DMS53 (cell line): ENCODE results near the gene PARK7.
"Not testable (repeated sequence)": the region's sequence is repeated elsewhere in the genome, so short reads cannot be mapped to it uniquely, and the experiment has no call there.

Source experiments
- DNase-seq: peaks from one replicate; lab custom pipeline; 2025; lab: John Stamatoyannopoulos, UW

Gene PARK7

DNA sequence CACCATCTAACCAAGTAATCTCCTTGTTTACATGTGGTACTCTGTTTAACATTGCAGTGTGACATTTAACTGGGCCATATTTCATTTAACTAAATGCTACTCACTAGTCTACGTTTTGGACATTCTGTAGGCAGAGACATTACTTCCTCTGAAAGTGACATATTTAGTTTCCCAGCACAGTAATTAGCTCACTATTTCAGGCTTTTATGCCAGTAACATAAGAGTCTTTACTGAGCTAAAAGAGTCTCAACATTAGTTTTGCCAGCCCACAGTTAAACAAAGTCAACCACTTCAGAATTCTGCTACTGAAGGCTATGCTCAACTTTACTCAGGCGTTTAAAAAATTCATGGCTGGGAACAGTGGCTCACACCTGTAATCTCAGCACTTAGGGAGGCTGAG, 18.3 kb upstream of the PARK7 start:
- no peak for DNase-seq

DNA sequence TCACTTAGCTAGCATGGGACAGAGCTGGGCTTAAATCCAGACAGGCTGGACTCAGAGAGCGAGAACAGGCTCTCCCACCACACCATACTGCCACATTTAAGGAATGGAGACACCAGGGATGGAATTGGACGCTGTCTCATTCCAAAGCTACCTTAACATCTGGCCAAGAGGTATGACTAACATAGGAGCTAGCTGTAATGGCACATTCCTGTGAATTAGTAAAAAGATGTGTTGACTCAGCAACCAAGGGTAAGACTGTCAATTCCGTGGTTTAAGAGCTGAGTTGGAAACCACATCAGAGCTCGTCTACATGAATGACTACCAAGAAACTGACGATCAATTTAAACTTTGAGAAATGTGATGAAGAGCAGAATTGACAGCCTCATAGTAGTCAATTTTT, 12.6 kb upstream of the PARK7 start:
- no peak for DNase-seq

DNA sequence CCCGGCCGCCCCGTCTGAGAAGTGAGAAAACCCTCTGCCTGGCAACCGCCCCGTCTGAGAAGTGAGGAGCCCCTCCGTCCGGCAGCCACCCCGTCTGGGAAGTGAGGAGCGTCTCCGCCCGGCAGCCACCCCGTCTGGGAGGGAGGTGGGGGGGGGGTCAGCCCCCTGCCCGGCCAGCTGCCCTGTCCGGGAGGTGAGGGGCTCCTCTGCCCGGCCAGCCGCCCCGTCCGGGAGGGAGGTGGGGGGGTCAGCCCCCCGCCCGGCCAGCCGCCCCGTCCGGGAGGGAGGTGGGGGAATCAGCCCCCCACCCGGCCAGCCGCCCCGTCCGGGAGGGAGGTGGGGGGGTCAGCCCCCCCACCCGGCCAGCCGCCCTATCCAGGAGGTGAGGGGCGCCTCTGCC, 8.7 kb upstream of the PARK7 start:
- not testable (repeated sequence) for DNase-seq

- DNase-seq = peak; percentile 98
These were observed 7.5 kb upstream of the PARK7 start for GRCh38 chr1:7953850-7954609.

GRCh38 chr1:7954683-7955082, 6.8 kb upstream of the PARK7 start:
- DNase-seq = peak; percentile 57

- no peak for DNase-seq
These were observed 5.1 kb upstream of the PARK7 start for GRCh38 chr1:7956218-7957032.

DNA sequence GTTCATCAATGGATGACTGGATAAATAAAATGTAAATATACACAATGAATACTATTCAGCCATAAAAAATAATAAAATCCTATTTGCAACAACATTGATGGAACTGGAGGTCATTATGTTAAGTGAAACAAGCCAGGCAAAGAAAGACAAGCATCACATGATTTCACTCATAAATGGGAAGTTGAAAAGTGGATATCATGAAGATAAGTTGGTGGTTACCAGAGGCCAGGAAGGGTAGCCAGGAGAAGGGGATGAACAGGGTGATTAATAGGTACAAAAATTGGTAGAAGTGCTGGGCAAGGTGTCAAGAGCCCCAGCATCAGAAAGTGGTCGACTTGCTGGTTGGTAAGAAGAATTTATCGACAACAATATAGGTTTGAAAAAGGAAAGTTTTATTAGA, 1.3 kb upstream of the PARK7 start:
- no peak for DNase-seq

- DNase-seq = no peak
These were observed 670 bp upstream of the PARK7 start for GRCh38 chr1:7960867-7961215.

DNA sequence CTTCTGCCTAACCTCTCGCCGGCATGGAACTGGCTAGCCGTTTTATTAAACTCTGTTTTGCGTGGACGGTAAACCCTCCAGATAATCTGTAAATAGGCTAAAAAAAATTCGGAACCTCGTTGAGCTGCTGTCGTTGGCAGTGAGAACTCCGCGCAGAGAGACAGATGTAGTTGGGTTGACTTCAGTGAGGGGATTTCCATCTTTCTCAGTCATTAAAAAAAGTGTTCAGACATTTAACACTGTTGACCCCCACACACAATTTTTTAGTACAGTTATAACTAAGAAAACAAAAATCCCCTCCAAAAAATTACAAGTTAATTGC, 464 bp downstream of the PARK7 start:
- no peak for DNase-seq

GRCh38 chr1:7962636-7963377, 1.3 kb downstream of the PARK7 start:
- no peak for DNase-seq

- DNase-seq = not testable (repeated sequence)
These were observed 1.8 kb downstream of the PARK7 start for GRCh38 chr1:7963378-7963730.

DNA sequence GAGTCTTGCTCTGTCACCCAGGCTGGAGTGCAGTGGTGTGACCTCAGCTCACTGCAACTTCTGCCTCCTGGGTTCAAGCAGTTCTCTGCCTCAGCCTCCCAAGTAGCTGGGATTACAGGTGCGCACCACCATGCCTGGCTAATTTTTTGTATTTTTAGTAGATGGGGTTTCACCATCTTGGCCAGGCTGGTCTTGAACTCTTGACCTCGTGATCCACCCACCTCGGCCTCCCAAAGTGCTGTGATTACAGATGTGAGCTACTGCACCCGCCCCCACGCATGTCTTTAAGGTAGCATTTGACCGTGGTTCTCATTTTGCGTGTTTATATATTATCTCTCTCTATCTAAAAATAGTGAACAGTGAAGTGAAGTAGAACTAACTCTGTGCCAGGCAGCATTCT, 2.3 kb downstream of the PARK7 start:
- not testable (repeated sequence) for DNase-seq

DNA sequence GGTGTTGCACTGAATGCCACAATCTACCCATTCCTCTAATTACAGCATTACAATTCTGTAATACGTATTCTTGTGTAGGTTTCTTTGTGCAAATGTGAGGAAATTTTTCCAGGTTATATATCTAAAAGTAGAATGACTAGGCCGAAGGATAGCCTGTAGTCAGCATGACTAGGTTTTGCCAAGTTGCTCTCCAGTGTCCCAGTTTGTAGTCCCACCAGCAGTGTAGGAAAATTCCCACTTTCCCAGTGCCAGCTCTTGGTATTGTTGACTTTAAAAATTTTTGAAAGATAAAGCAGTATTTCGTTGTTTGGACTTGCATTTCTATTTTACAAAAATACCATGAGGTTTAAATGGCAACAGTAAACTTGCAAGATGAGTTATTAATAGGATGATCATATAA, 3.0 kb downstream of the PARK7 start:
- DNase-seq = no peak

GRCh38 chr1:7967196-7967595, 5.7 kb downstream of the PARK7 start:
- no peak for DNase-seq

DNA sequence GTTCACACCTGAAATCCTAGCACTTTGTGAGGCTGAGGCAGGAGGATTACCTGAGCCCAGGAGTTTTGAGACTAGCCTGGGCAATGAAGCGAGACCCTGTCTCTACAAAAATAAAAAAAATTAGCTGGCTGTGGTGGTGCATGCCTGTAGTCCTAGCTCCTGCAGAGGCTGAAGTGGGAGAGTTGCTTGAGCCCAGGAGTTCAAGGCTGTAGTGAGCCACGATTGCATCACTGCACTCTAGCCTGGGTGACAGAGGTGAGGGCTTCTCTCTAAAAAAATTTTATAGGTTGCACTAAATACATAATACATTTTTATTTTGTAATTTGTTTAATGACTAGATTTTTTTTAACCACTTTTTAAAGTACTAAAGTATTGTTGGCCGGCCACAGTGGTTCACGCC, 6.1 kb downstream of the PARK7 start:
- DNase-seq = no peak

GRCh38 chr1:7970246-7970645, 8.7 kb downstream of the PARK7 start:
- DNase-seq = no peak

- no peak for DNase-seq
These were observed 9.5 kb downstream of the PARK7 start for GRCh38 chr1:7971024-7971423.

DNA sequence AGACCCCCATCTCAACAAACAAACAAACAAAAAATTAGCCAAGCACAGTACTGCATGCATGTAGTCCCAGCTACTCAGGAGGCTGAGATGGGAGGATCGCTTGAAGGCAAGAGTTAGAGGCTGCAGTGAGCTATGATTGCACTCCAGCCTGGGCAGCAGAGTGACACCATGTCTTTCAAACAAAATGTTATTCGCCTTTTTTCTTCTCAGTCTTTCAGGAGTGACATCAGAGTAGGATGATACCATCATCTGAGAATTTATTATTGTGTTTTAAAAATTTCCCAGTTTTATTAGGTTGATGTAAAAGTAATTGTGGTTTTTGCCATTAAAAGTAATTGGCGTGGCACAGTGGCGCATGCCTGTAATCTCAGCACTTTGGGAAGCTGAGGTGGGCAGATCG, 10.8 kb downstream of the PARK7 start:
- DNase-seq = no peak

DNA sequence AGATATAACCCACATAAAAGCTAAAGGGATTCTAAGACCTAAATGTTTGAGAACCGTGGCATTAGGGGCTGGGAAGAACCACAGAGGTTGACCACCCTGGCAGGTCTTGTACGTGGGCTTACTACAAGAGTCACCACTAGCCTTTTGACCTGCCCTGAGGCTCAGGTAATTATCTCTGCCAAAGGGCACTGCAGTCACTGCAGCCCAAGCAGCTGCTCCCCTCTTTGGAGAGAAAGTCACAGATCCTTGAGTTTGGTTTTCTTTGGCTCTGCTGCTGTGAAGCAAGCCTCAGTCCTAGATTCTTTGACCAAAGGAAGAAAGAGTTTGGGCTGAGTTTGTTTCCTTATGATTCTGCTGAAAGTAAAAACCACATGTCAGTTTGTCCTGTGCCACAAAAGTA, 11.6 kb downstream of the PARK7 start:
- no peak for DNase-seq

GRCh38 chr1:7975212-7975865, 13.8 kb downstream of the PARK7 start:
- peak; percentile 90 for DNase-seq

DNA sequence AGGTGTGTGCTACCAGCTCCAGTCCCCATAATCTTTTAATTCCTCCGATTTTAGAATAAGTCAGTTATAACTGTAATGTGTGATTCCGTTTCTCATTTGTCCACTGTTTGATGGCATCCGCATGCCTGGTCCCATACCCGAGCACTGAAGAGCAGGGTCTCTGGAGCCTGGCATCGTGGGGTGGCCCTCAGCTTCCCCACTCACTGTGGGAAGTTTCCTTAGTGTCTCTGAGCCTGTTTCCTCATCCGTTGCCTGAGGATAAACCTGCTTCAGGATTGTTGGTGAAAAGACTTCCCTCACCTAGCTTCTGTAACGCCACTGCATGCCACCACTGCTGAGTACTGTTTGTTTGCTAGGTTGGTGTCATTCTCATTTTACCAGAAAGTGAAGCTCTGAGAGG, 19.5 kb downstream of the PARK7 start:
- no peak for DNase-seq

DNA sequence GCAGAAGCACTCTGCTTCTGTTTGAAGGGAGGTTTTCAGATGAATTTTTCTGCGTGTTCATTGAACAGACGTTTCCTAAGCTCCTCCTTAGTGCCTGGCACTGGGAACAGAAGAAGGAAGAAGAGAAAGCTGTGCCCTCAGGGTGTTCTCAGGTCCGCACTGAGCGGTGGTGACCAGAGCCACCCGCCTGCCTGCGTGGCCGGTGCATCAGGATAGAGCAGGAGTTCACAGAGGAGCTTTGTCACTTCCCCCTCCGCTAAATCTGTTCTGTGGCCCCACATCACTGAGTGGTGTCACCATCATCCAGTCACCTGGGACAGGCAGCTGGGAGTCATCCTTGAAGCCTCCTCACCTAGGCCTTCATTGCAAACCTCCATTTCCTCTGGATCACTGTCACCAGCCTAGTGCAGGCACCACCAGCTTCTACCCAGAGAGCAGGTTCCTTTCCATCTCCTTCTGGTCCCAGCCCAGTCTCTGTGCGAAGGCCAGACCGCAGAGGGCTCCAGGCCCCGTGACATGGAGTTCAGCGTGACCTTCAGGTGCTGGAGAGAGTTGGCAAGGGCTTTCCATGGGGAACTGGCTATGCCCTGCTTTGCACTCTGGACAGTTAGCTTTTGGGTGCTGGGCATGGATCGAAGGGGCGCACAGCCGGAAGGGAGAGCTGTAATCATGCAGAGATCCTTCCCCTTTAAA, 21.7 kb downstream of the PARK7 start:
- no peak for DNase-seq
